ENCODE results near the gene ZNF853. TPM values are rescaled to one million over a fixed set of nuclear protein-coding genes. Genes with fewer than 3 reads are reported as not detected.

ZNF853 gene
- total RNA-seq, 1 donor from 2014 or later, result 4.9 TPM

GRCh38 chr7:6621195-6622133 is 6.1 kb downstream of the ZNF853 start:
- H3K4me1 ChIP-seq (ENCODE audit: insufficient read depth, low read length), result no peaks in the 10 kb centered on the region
- H3K4me3 ChIP-seq (ENCODE audit: insufficient read depth, low read depth, low read length), result no peak overlapping the region
- no peak overlapping the region for H3K4me2 ChIP-seq (ENCODE audit: low read length)
- H3K9ac ChIP-seq (ENCODE audit: low read length), result no peak overlapping the region
- FAIRE-seq (no peak), DNase-seq (ENCODE audit: low read depth) (no peak)
- peak overlapping the region; percentile 7 for H3K27ac Mint-ChIP-seq (ENCODE audit: unreplicated experiment)
- peaks cover 11% of the 10 kb centered on the region for H3K36me3 Mint-ChIP-seq (ENCODE audit: low read depth, unreplicated experiment)
- H3K27me3 Mint-ChIP-seq (ENCODE audit: low read depth, unreplicated experiment), result peaks cover 13% of the 10 kb centered on the region
- H3K27ac ChIP-seq (ENCODE audit: low read depth, low read length), result no peak overlapping the region
- H3K4me1 Mint-ChIP-seq (ENCODE audit: low read depth, unreplicated experiment), result no peaks in the 10 kb centered on the region
- no peaks in the 10 kb centered on the region for H3K9me3 ChIP-seq (ENCODE audit: insufficient read depth, low read depth, low read length)
- no peaks in the 10 kb centered on the region for H3K9me3 Mint-ChIP-seq (ENCODE audit: unreplicated experiment)
- TF ChIP-seq CTCF (IDR thresholded peaks at IDR 0.05; ENCODE audit: insufficient read depth, low read depth, low read length), result no peak
- no peak for TF ChIP-seq EZH2 (IDR thresholded peaks at IDR 0.05; ENCODE audit: insufficient read depth, low read length)
- no peaks in the 10 kb centered on the region for H3K36me3 ChIP-seq (ENCODE audit: insufficient read depth, low read length)
- H3K27me3 ChIP-seq (ENCODE audit: insufficient read depth, low read length), result no peaks in the 10 kb centered on the region
- no peak overlapping the region for H3K4me3 Mint-ChIP-seq (ENCODE audit: unreplicated experiment)
- no peaks in the 10 kb centered on the region for H3K79me2 ChIP-seq (ENCODE audit: insufficient read depth, low read length)
- no peaks in the 10 kb centered on the region for H4K20me1 ChIP-seq (ENCODE audit: insufficient read depth, low read length)
- H2AFZ ChIP-seq (ENCODE audit: low read depth, low read length), result no peak overlapping the region

GRCh38 chr7:6622134-6622710 is 6.8 kb downstream of the ZNF853 start:
- H3K79me2 ChIP-seq (ENCODE audit: insufficient read depth, low read length), result no peaks in the 10 kb centered on the region
- H3K4me2 ChIP-seq (ENCODE audit: low read length), result no peak overlapping the region
- H3K27ac ChIP-seq (ENCODE audit: low read depth, low read length), result no peak overlapping the region
- TF ChIP-seq EZH2 (IDR thresholded peaks at IDR 0.05; ENCODE audit: insufficient read depth, low read length) (no peak), CTCF (IDR thresholded peaks at IDR 0.05; ENCODE audit: insufficient read depth, low read depth, low read length) (no peak)
- DNase-seq (ENCODE audit: low read depth) (no peak), FAIRE-seq (no peak)
- no peaks in the 10 kb centered on the region for H3K4me1 ChIP-seq (ENCODE audit: insufficient read depth, low read length)
- no peaks in the 10 kb centered on the region for H3K36me3 ChIP-seq (ENCODE audit: insufficient read depth, low read length)
- Mint-ChIP-seq H3K4me3 (ENCODE audit: unreplicated experiment) (no peak overlapping the region), H3K9me3 (ENCODE audit: unreplicated experiment) (no peaks in the 10 kb centered on the region), H3K36me3 (ENCODE audit: low read depth, unreplicated experiment) (peaks cover 11% of the 10 kb centered on the region), H3K27ac (ENCODE audit: unreplicated experiment) (no peak overlapping the region), H3K4me1 (ENCODE audit: low read depth, unreplicated experiment) (no peaks in the 10 kb centered on the region), H3K27me3 (ENCODE audit: low read depth, unreplicated experiment) (peaks cover 13% of the 10 kb centered on the region)
- H3K27me3 ChIP-seq (ENCODE audit: insufficient read depth, low read length), result no peaks in the 10 kb centered on the region
- no peak overlapping the region for H3K9ac ChIP-seq (ENCODE audit: low read length)
- H4K20me1 ChIP-seq (ENCODE audit: insufficient read depth, low read length), result no peaks in the 10 kb centered on the region
- no peaks in the 10 kb centered on the region for H3K9me3 ChIP-seq (ENCODE audit: insufficient read depth, low read depth, low read length)
- no peak overlapping the region for H2AFZ ChIP-seq (ENCODE audit: low read depth, low read length)
- H3K4me3 ChIP-seq (ENCODE audit: insufficient read depth, low read depth, low read length), result no peak overlapping the region

All from astrocyte (in vitro differentiated cells and primary cell).